GM23338 (cell line): ENCODE data around the gene RCCD1. TPM values are rescaled to one million over a fixed set of nuclear protein-coding genes. Genes with fewer than 3 reads are reported as not detected.

Source experiments
- ATAC-seq: fragments of 200-7000 bp; cut with Tn5 transposase; 3 replicates; pipeline ENCODE4 v1.9.1; 2020
- DNase-seq: peaks from one replicate; pipeline ENCODE4 v3.0.0-alpha.2; 2015; ENCODE audit warnings: low spot score
- H2AFZ ChIP-seq: fragments of 200-600 bp; sonication (generic); 2 replicates; pipeline ENCODE4 v1.8.0; 2016; ENCODE audit warnings: antibody characterized with exemption, mild to moderate bottlenecking, moderate library complexity
- H3F3A ChIP-seq: fragments of 200-600 bp; sonication (generic); replicated peaks from 2 replicates; pipeline ENCODE4 v1.8.0; 2017; ENCODE audit warnings: antibody characterized with exemption, mixed run types, low read depth
- H3K27ac ChIP-seq: fragments of 200-600 bp; sonication (generic); 2 replicates; pipeline ENCODE4 v1.6.1; 2016; ENCODE audit warnings: low read depth
- H3K27me3 ChIP-seq: fragments of 200-600 bp; sonication (generic); 2 replicates; pipeline ENCODE4 v1.8.0; 2016; ENCODE audit warnings: mild to moderate bottlenecking, mixed run types, moderate library complexity; ENCODE audit not compliant: insufficient read depth
- H3K36me3 ChIP-seq: fragments of 200-600 bp; sonication (generic); 2 replicates; pipeline ENCODE4 v1.8.0; 2016; ENCODE audit warnings: mild to moderate bottlenecking; ENCODE audit not compliant: insufficient read depth
- H3K4me1 ChIP-seq: fragments of 200-600 bp; sonication (generic); 2 replicates; pipeline ENCODE4 v1.8.0; 2016; ENCODE audit warnings: mild to moderate bottlenecking, moderate library complexity; ENCODE audit not compliant: insufficient read depth
- H3K4me2 ChIP-seq: fragments of 200-600 bp; sonication (generic); 2 replicates; pipeline ENCODE4 v1.7.1; 2017; ENCODE audit warnings: mixed run types
- H3K4me3 ChIP-seq: fragments of 200-600 bp; sonication (generic); 2 replicates; pipeline ENCODE4 v1.6.1; 2016; ENCODE audit warnings: mixed run types
- H3K79me2 ChIP-seq: fragments of 200-600 bp; sonication (generic); replicated peaks from 2 replicates; pipeline ENCODE4 v1.8.0; 2017; ENCODE audit warnings: mild to moderate bottlenecking; ENCODE audit not compliant: insufficient read depth
- H3K9me2 ChIP-seq: fragments of 200-600 bp; sonication (generic); 2 replicates; pipeline ENCODE4 v1.8.0; 2017; ENCODE audit not compliant: insufficient read depth
- H4K20me1 ChIP-seq: fragments of 200-600 bp; sonication (generic); replicated peaks from 2 replicates; pipeline ENCODE4 v1.8.0; 2017; ENCODE audit warnings: mild to moderate bottlenecking; ENCODE audit not compliant: insufficient read depth
- H3K27ac Mint-ChIP-seq: 2 replicates; pipeline ENCODE4 v1.8.0; 2020; ENCODE audit warnings: inconsistent platforms, mild to moderate bottlenecking, moderate library complexity, mixed read lengths
- H3K27me3 Mint-ChIP-seq: 3 replicates; pipeline ENCODE4 v1.8.0; 2022; ENCODE audit warnings: low read depth, mild to moderate bottlenecking, moderate library complexity, mixed read lengths, inconsistent platforms; ENCODE audit not compliant: insufficient read depth, poor library complexity
- H3K36me3 Mint-ChIP-seq: 3 replicates; pipeline ENCODE4 v1.8.0; 2021; ENCODE audit warnings: low read depth, mild to moderate bottlenecking, inconsistent platforms, moderate library complexity, mixed read lengths
- H3K4me1 Mint-ChIP-seq: 3 replicates; pipeline ENCODE4 v1.8.0; 2020; ENCODE audit warnings: mild to moderate bottlenecking, inconsistent platforms, mixed read lengths
- H3K4me3 Mint-ChIP-seq: 3 replicates; pipeline ENCODE4 v1.8.0; 2021; ENCODE audit warnings: moderate library complexity, mild to moderate bottlenecking, inconsistent platforms, mixed read lengths
- H3K9me3 Mint-ChIP-seq: 3 replicates; pipeline ENCODE4 v1.8.0; 2020; ENCODE audit warnings: moderate library complexity, mild to moderate bottlenecking, inconsistent platforms, mixed read lengths
- CREB1 ChIP-seq: fragments of 250-450 bp; sonication (Bioruptor Pico); IDR thresholded peaks from 2 replicates; pipeline ENCODE4 v1.5.0; 2020; ENCODE audit warnings: low read depth, mild to moderate bottlenecking, moderate library complexity
- CTCF ChIP-seq, 2 experiments: fragments of 200-600 bp in 1 of 2; sonication (generic) in 1 of 2; conservative IDR thresholded peaks; 2 replicates each; pipeline versions ENCODE4 v1.5.1 to v1.6.1; 2016 to 2017; ENCODE audit warnings: antibody characterized with exemption in 2 of 2, low read depth in 2 of 2, mild to moderate bottlenecking in 2 of 2, moderate library complexity in 1 of 2
- ETS1 ChIP-seq: IDR thresholded peaks from 2 replicates; pipeline ENCODE4 v1.6.1; 2016; ENCODE audit warnings: antibody characterized with exemption
- EZH2 ChIP-seq: fragments of 200-600 bp; sonication (generic); IDR thresholded peaks from one replicate; pipeline ENCODE4 v1.8.0; 2017; ENCODE audit warnings: antibody characterized with exemption, mild to moderate bottlenecking, low read depth; ENCODE audit not compliant: unreplicated experiment
- EZH2phosphoT487 ChIP-seq: fragments of 200-600 bp; sonication (generic); IDR thresholded peaks from one replicate; pipeline ENCODE4 v1.8.1; 2018; ENCODE audit warnings: antibody characterized with exemption; ENCODE audit not compliant: unreplicated experiment
- JUNB ChIP-seq: IDR thresholded peaks from one replicate; pipeline ENCODE4 v1.6.1; 2016; ENCODE audit warnings: antibody characterized with exemption; ENCODE audit not compliant: unreplicated experiment
- NANOG ChIP-seq: IDR thresholded peaks from 2 replicates; pipeline ENCODE4 v1.6.1; 2016; ENCODE audit warnings: antibody characterized with exemption, borderline replicate concordance
- POLR2AphosphoS5 ChIP-seq: IDR thresholded peaks from 2 replicates; pipeline ENCODE4 v1.6.1; 2016; ENCODE audit warnings: antibody characterized with exemption, low read depth
- REST ChIP-seq: IDR thresholded peaks from one replicate; pipeline ENCODE4 v1.6.1; 2018; ENCODE audit warnings: antibody characterized with exemption; ENCODE audit not compliant: unreplicated experiment
- STAT1 ChIP-seq: IDR thresholded peaks from one replicate; pipeline ENCODE4 v1.6.1; 2016; ENCODE audit warnings: antibody characterized with exemption; ENCODE audit not compliant: unreplicated experiment
- ZNF114 ChIP-seq: fragments of 250-450 bp; sonication (Bioruptor Pico); IDR thresholded peaks from 2 replicates; pipeline ENCODE4 v1.5.0; 2020; ENCODE audit warnings: mild to moderate bottlenecking, moderate library complexity
- ZNF331 ChIP-seq: fragments of 250-450 bp; sonication (Bioruptor Pico); IDR thresholded peaks from 2 replicates; pipeline ENCODE4 v1.5.0; 2020; ENCODE audit warnings: low read depth, mild to moderate bottlenecking, moderate library complexity
- ZNF462 ChIP-seq: fragments of 250-450 bp; sonication (Bioruptor Pico); IDR thresholded peaks from 2 replicates; pipeline ENCODE4 v1.5.0; 2020; ENCODE audit warnings: mild to moderate bottlenecking, moderate library complexity
- polyA plus RNA-seq: library from polyadenylated mRNA; unstranded; fragments of >200 nt; fragmentation: Nextera tagmentation; extraction: Ambion mirVana; gene quantifications from 2 replicates; pipeline ENCODE4 v1.2.1, GENCODE V29; 2016
- total RNA-seq: library from RNA; depleted of rRNA; stranded (reverse); fragments of >200 nt; shearing (Covaris generic); gene quantifications from 2 replicates; pipeline ENCODE4 v1.2.3, GENCODE V29; 2014

Gene RCCD1
- total and polyA plus RNA-seq, 2 experiments from 2014 or later, result 10.8 to 17.1 TPM

- Mint-ChIP-seq H3K4me3 (no peak overlapping the region; the same call in 2 of the 3 replicates), H3K4me1 (peaks cover 10% of the 10 kb centered on the region), H3K36me3 (peaks cover 48% of the 10 kb centered on the region), H3K9me3 (no peaks in the 10 kb centered on the region; the same call in 2 of the 3 replicates), H3K27ac (no peak overlapping the region), H3K27me3 (peaks cover 15% of the 10 kb centered on the region)
- DNase-seq (no peak), ATAC-seq (no peak)
- Histone ChIP-seq H3K79me2 (no peaks in the 10 kb centered on the region), H3K27ac (no peak overlapping the region), H3K4me2 (no peak overlapping the region), H3K4me3 (no peak overlapping the region), H3K4me1 (peaks cover 13% of the 10 kb centered on the region), H3K27me3 (no peaks in the 10 kb centered on the region), H4K20me1 (no peaks in the 10 kb centered on the region), H3K36me3 (peaks cover 7% of the 10 kb centered on the region; the same call in 1 of the 2 replicates), H2AFZ (no peak overlapping the region), H3K9me2 (no peaks in the 10 kb centered on the region), H3F3A (peaks cover 17% of the 10 kb centered on the region; the same call in 1 of the 2 replicates)
- no peak for TF ChIP-seq CTCF (conservative IDR thresholded peaks at IDR 0.05; ENCODE audit: low read depth in 2 of 2)
- no peak for TF ChIP-seq EZH2
- no peak for TF ChIP-seq STAT1
- TF ChIP-seq POLR2AphosphoS5, result no peak
- no peak for TF ChIP-seq REST
- TF ChIP-seq ETS1, result no peak
- TF ChIP-seq CREB1 (CRISPR knock-in tag), result no peak
- no peak for TF ChIP-seq ZNF114 (CRISPR knock-in tag)
- TF ChIP-seq NANOG, result no peak
- TF ChIP-seq EZH2phosphoT487, result no peak
- TF ChIP-seq ZNF462, result no peak
- TF ChIP-seq ZNF331 (CRISPR knock-in tag), result no peak
- TF ChIP-seq JUNB, result no peak
These were observed 1.6 kb upstream of the RCCD1 start for GRCh38 chr15:90952901-90953677.
